HUES48 (cell line): ENCODE results near the gene KCNMA1.

Experiments
- H3K27ac ChIP-seq: one replicate; pipeline ENCODE4 v1.7.0; 2013; ENCODE audit warnings: low read depth, low read length, inconsistent platforms
- H3K27me3 ChIP-seq: 2 replicates; pipeline ENCODE4 v1.6.1; 2013; ENCODE audit warnings: mild to moderate bottlenecking, low read length; ENCODE audit not compliant: control insufficient read depth, insufficient read depth
- H3K36me3 ChIP-seq: 2 replicates; pipeline ENCODE4 v1.6.1; 2013; ENCODE audit warnings: low read length; ENCODE audit not compliant: control insufficient read depth, insufficient read depth
- H3K4me1 ChIP-seq: 2 replicates; pipeline ENCODE4 v1.6.1; 2013; ENCODE audit warnings: mild to moderate bottlenecking, low read length; ENCODE audit not compliant: control insufficient read depth, insufficient read depth
- H3K4me3 ChIP-seq: 2 replicates; pipeline ENCODE4 v1.5.1; 2013; ENCODE audit warnings: mild to moderate bottlenecking, low read depth, low read length
- H3K9ac ChIP-seq: 2 replicates; pipeline ENCODE4 v1.6.1; 2013; ENCODE audit warnings: mild to moderate bottlenecking, low read depth, low read length, moderate library complexity
- H3K9me3 ChIP-seq: 2 replicates; pipeline ENCODE4 v1.6.1; 2013; ENCODE audit warnings: low read length; ENCODE audit not compliant: control insufficient read depth, insufficient read depth

KCNMA1 gene

DNA sequence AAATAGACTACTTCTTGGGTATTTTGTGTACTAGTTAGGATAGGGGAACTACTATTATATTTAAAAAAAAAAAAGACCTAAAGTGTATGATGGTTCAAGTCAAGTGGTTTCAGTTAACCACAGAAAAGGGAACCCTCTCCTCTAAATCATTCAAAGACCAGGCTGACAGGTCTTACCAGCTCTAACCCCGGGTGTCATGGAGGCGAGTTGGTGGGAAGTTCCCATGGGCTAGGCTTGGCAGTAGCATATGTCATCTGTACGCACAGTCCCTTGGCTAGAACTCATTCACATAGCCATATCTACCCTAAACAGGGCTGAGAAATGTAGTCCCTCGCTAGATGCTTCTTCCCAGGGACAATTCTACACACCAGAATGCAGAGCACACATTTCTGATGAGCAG lies 37.7 kb upstream of the KCNMA1 start:
- no peak overlapping the region for H3K27ac ChIP-seq
- H3K4me3 ChIP-seq, result no peak overlapping the region
- H3K4me1 ChIP-seq, result no peaks in the 10 kb centered on the region
- H3K9ac ChIP-seq, result no peak overlapping the region
- H3K27me3 ChIP-seq, result no peaks in the 10 kb centered on the region; the same call in none of the 2 replicates
- H3K36me3 ChIP-seq, result no peaks in the 10 kb centered on the region
- H3K9me3 ChIP-seq, result no peaks in the 10 kb centered on the region

DNA sequence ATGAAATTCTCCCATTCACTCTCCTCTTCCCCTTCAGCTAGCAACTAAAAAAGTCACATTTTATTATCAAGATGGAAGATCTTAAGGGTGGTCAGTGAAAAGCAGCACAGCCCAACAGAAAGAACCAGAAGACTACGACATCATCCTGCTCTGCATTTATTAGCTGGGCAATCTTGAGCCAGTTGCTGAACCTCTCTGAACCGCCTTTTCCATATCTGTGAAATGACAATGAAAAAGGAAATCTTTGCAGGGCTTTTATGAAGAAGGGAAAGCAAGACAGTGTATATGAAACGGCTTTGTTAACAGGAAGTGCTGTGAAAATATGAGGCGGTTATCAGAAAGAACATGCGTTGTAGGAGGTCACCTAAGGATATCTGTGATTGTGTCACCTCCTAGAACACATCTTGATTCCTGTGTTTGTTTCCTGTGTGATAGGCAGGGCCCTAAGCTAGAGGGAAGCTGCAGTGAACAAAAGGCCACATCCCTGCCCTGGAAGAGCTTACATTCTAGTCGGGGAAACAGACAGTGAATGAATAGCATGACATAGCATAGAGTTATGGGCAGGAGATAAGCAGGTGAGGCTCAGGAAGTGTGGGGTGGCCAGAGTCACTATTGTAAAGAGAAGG lies 36.0 kb upstream of the KCNMA1 start:
- Histone ChIP-seq H3K27me3 (no peaks in the 10 kb centered on the region; the same call in none of the 2 replicates), H3K4me3 (no peak overlapping the region), H3K9me3 (no peaks in the 10 kb centered on the region), H3K36me3 (no peaks in the 10 kb centered on the region), H3K27ac (no peak overlapping the region), H3K9ac (no peak overlapping the region), H3K4me1 (no peaks in the 10 kb centered on the region)

GRCh38 chr10:77673101-77673500 lies 35.5 kb upstream of the KCNMA1 start:
- Histone ChIP-seq H3K27me3 (no peaks in the 10 kb centered on the region; the same call in none of the 2 replicates), H3K27ac (no peak overlapping the region), H3K9ac (no peak overlapping the region), H3K4me1 (no peaks in the 10 kb centered on the region), H3K9me3 (no peaks in the 10 kb centered on the region), H3K36me3 (no peaks in the 10 kb centered on the region), H3K4me3 (no peak overlapping the region)

DNA sequence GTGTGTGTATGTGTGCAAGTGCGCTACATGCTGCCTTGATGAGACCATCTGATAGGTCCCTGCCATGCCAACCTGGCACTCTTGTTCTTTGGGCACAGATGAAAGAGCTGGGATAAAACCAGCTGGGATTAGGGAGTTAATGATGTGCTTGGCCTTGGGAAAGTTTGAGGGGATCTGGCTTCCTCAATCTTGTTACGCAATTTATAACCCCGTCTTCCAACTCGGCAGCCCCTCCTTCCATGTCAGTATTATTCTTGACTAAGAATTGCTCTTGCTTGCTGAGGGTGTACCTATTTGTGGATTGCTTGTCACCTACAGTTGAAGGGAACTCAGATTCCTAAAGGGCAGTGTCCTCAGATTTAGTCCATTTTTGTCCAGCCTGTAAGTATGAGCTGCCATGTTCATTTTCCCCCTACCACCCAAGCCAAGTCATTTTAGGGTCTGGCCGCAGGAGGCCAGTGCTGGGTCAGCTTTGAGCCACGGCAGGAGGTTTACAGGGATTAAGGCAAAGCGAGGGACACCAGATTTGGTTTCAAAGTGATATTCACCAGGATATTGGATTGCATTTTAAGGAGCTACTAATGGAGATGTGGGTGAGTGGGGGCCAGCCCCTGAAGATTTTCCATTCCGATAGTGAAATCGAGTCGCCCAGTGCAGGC lies 34.1 kb upstream of the KCNMA1 start:
- Histone ChIP-seq H3K9me3 (no peaks in the 10 kb centered on the region), H3K27ac (no peak overlapping the region), H3K9ac (no peak overlapping the region), H3K4me1 (no peaks in the 10 kb centered on the region), H3K36me3 (no peaks in the 10 kb centered on the region), H3K4me3 (no peak overlapping the region), H3K27me3 (no peaks in the 10 kb centered on the region; the same call in none of the 2 replicates)

- no peaks in the 10 kb centered on the region for H3K4me1 ChIP-seq
- no peak overlapping the region for H3K9ac ChIP-seq
- no peak overlapping the region for H3K27ac ChIP-seq
- H3K9me3 ChIP-seq, result no peaks in the 10 kb centered on the region
- no peak overlapping the region for H3K4me3 ChIP-seq
- no peaks in the 10 kb centered on the region for H3K36me3 ChIP-seq
- no peaks in the 10 kb centered on the region; the same call in none of the 2 replicates for H3K27me3 ChIP-seq
Observed at GRCh38 chr10:77670817-77671443, 33.3 kb upstream of the KCNMA1 start.

- Histone ChIP-seq H3K27me3 (no peaks in the 10 kb centered on the region; the same call in none of the 2 replicates), H3K27ac (no peak overlapping the region), H3K4me1 (no peaks in the 10 kb centered on the region), H3K4me3 (no peak overlapping the region), H3K36me3 (no peaks in the 10 kb centered on the region), H3K9ac (no peak overlapping the region), H3K9me3 (no peaks in the 10 kb centered on the region)
Observed at GRCh38 chr10:77669892-77670291, 32.3 kb upstream of the KCNMA1 start.

GRCh38 chr10:77667426-77668324 lies 30.1 kb upstream of the KCNMA1 start:
- no peaks in the 10 kb centered on the region for H3K9me3 ChIP-seq
- H3K27me3 ChIP-seq, result no peaks in the 10 kb centered on the region; the same call in none of the 2 replicates
- no peak overlapping the region for H3K9ac ChIP-seq
- no peak overlapping the region for H3K27ac ChIP-seq
- H3K36me3 ChIP-seq, result no peaks in the 10 kb centered on the region
- no peaks in the 10 kb centered on the region for H3K4me1 ChIP-seq
- H3K4me3 ChIP-seq, result no peak overlapping the region

DNA sequence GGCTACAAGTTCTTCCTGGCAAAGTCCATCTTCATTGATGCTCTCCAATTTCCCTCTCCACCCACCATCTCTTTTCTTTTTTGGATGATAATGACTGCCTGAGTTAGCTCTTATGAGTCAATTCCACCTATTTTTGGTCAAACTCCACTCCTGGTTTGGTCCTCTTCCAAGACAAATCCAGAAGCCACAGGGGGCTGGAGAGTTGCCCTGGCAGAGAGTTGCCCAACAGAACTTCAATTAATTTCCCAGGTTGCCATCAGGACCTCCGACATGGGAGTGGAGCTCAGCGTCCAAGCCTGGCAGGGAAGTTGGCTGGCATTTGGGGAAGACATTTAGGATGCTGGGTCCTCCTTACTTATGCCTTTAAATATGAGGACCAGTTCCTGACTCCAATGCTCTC lies 29.2 kb upstream of the KCNMA1 start:
- no peaks in the 10 kb centered on the region for H3K9me3 ChIP-seq
- H3K27ac ChIP-seq, result no peak overlapping the region
- H3K4me3 ChIP-seq, result no peak overlapping the region
- H3K27me3 ChIP-seq, result no peaks in the 10 kb centered on the region; the same call in none of the 2 replicates
- H3K4me1 ChIP-seq, result no peaks in the 10 kb centered on the region
- no peak overlapping the region for H3K9ac ChIP-seq
- no peaks in the 10 kb centered on the region for H3K36me3 ChIP-seq

GRCh38 chr10:77664696-77665095 lies 27.1 kb upstream of the KCNMA1 start:
- Histone ChIP-seq H3K4me1 (no peaks in the 10 kb centered on the region), H3K9ac (no peak overlapping the region), H3K27ac (no peak overlapping the region), H3K27me3 (no peaks in the 10 kb centered on the region), H3K9me3 (0 out of 2 replicates have a peak, but pooled peaks cover 4% of the 10 kb centered on the region), H3K4me3 (no peak overlapping the region), H3K36me3 (no peaks in the 10 kb centered on the region)

DNA sequence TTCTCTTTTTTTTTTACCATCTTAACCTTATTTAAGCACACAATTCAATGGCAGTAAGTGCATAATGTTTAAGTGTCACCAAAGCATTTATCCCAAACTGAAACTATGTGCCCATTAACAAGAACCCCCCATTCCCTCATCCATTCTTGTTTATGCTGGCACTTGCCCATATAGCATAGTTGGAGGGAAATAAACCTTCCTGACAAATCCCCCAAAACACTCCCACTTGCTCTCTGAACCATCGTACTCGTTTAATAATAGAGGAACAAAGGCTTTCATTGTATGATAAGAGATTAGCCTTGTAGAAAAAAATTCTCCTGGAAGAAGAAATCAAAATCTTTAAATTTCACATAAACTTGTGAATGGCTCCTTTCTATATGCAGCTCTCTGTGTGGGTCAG lies 26.4 kb upstream of the KCNMA1 start:
- Histone ChIP-seq H3K36me3 (no peaks in the 10 kb centered on the region), H3K27me3 (no peaks in the 10 kb centered on the region), H3K27ac (no peak overlapping the region), H3K9ac (no peak overlapping the region), H3K4me3 (no peak overlapping the region), H3K4me1 (no peaks in the 10 kb centered on the region), H3K9me3 (peaks cover 6% of the 10 kb centered on the region; the same call in 1 of the 2 replicates)
